SK-N-MC (cell line): ENCODE measurements around the gene LONP2.

Source experiments
- EZH2 ChIP-seq: fragments of 200-600 bp; sonication (generic); IDR thresholded peaks from one replicate; pipeline ENCODE4 v1.6.1; 2017; ENCODE audit warnings: antibody characterized with exemption
- POLR2AphosphoS5 ChIP-seq: IDR thresholded peaks from 2 replicates; pipeline ENCODE4 v1.6.1; 2012; ENCODE audit warnings: mild to moderate bottlenecking, low read depth, low read length, borderline replicate concordance

DNA sequence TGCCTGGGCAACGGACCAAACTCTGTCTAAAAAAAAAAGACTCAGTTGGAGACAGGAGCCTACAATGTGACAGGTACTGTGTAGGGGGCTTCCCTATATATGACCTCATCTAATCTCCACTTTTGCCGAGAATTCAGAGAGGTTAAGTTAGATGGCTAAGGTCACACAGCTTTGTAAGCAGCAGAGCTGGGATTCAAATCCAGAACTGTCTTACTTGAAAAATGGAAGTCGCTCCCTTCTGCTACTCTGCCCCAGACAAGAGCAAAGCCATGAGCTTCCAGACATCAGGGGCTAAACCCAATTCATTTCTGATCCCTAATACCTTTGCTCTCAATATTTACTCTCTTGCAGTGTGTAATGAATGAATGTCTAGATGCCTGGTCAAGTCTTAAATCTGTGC is 46.8 kb upstream of the LONP2 start:
- TF ChIP-seq EZH2: no peak
- no peak for TF ChIP-seq POLR2AphosphoS5
